Keratinocyte (primary cell): ENCODE data around the gene VAV1. TPM values are rescaled to one million over a fixed set of nuclear protein-coding genes. Genes with fewer than 3 reads are reported as not detected.
A peak's percentile ranks its signal among the peaks of the same experiment; 100 is the strongest.

Experiments
- DNase-seq: peaks from one replicate; pipeline ENCODE4 v3.0.0-alpha.2; 2011; ENCODE audit warnings: low read depth, missing footprints, low spot score
- FAIRE-seq: peaks from 2 replicates; lab custom pipeline; 2011; peaks lifted over from hg19 to GRCh38; lab: Jason Lieb, UNC
- H2AFZ ChIP-seq: 2 replicates; pipeline ENCODE4 v1.6.0; 2012; ENCODE audit warnings: low read length, control low read depth, inconsistent platforms; ENCODE audit not compliant: control insufficient read depth
- H3K27ac ChIP-seq: 2 replicates; pipeline ENCODE4 v1.5.1; 2011; ENCODE audit warnings: low read length; ENCODE audit not compliant: control insufficient read depth, insufficient read depth
- H3K27me3 ChIP-seq: 3 replicates; pipeline ENCODE4 v1.6.0; 2011; ENCODE audit warnings: low read length; ENCODE audit not compliant: control insufficient read depth, insufficient read depth; ENCODE audit errors: extremely low read depth
- H3K36me3 ChIP-seq, 2 experiments: 2 replicates in 1 of 2; 3 replicates in 1 of 2; pipeline ENCODE4 v1.5.1; 2011; ENCODE audit warnings: low read length in 2 of 2, mild to moderate bottlenecking in 1 of 2; ENCODE audit not compliant: control insufficient read depth in 2 of 2, insufficient read depth in 2 of 2; ENCODE audit errors: extremely low read depth in 1 of 2
- H3K4me1 ChIP-seq: 3 replicates; pipeline ENCODE4 v1.5.1; 2011; ENCODE audit warnings: low read length; ENCODE audit not compliant: control insufficient read depth, insufficient read depth; ENCODE audit errors: extremely low read depth
- H3K4me2 ChIP-seq: 3 replicates; pipeline ENCODE4 v1.6.0; 2011; ENCODE audit warnings: low read depth, low read length; ENCODE audit not compliant: control insufficient read depth, insufficient read depth; ENCODE audit errors: extremely low read depth
- H3K4me3 ChIP-seq, 3 experiments: fragments of 200-600 bp in 1 of 3; sonication (generic) in 1 of 3; 2 replicates in 2 of 3; 3 replicates in 1 of 3; pipeline ENCODE4 v1.5.1; 2011 to 2016; ENCODE audit warnings: low read length in 3 of 3, mild to moderate bottlenecking in 3 of 3, control low read depth in 2 of 3, inconsistent platforms in 1 of 3, low read depth in 1 of 3, mixed read lengths in 1 of 3, mixed run types in 1 of 3, moderate library complexity in 1 of 3; ENCODE audit not compliant: control insufficient read depth in 2 of 3, insufficient read depth in 2 of 3; ENCODE audit errors: extremely low read depth in 1 of 3
- H3K79me2 ChIP-seq: 2 replicates; pipeline ENCODE4 v1.6.0; 2012; ENCODE audit warnings: low read length; ENCODE audit not compliant: control insufficient read depth, insufficient read depth
- H3K9ac ChIP-seq: 3 replicates; pipeline ENCODE4 v1.6.0; 2011; ENCODE audit warnings: low read length; ENCODE audit not compliant: control insufficient read depth, insufficient read depth; ENCODE audit errors: extremely low read depth
- H3K9me1 ChIP-seq: 3 replicates; pipeline ENCODE4 v1.6.0; 2011; ENCODE audit warnings: low read length; ENCODE audit not compliant: control insufficient read depth, insufficient read depth; ENCODE audit errors: extremely low read depth
- H3K9me3 ChIP-seq: 2 replicates; pipeline ENCODE4 v1.5.1; 2012; ENCODE audit warnings: low read depth, low read length; ENCODE audit not compliant: control insufficient read depth
- H4K20me1 ChIP-seq: 3 replicates; pipeline ENCODE4 v1.6.0; 2011; ENCODE audit warnings: low read length; ENCODE audit not compliant: control insufficient read depth, insufficient read depth; ENCODE audit errors: extremely low read depth
- CTCF ChIP-seq, 3 experiments: IDR thresholded peaks in 1 of 3; conservative IDR thresholded peaks in 1 of 3; optimal IDR thresholded peaks in 1 of 3; 2 replicates in 2 of 3; 3 replicates in 1 of 3; pipeline versions ENCODE3 to v1.5.1; 2011; ENCODE audit warnings: low read length in 3 of 3, mild to moderate bottlenecking in 3 of 3, moderate library complexity in 2 of 3, control low read depth in 1 of 3, inconsistent platforms in 1 of 3; ENCODE audit not compliant: insufficient read depth in 2 of 3; ENCODE audit errors: extremely low read depth in 1 of 3
- EZH2 ChIP-seq: IDR thresholded peaks from one replicate; pipeline ENCODE4 v1.6.1; 2012; ENCODE audit warnings: inconsistent platforms, mild to moderate bottlenecking, low read length, moderate library complexity
- dilution Hi-C: fragments of 300-500 bp; cut with MboI; formaldehyde crosslinking; loops from one replicate; pipeline ENCODE4 v1.7.0; 2020; ENCODE audit warnings: low sequenced_read_pairs; ENCODE audit not compliant: extremely low pct_ligation_motif_present
- polyA plus RNA-seq, 5 experiments: library from polyadenylated mRNA; depleted of rRNA in 3 of 5; stranded (reverse) in 3 of 5; stranded (forward) in 1 of 5; unstranded in 1 of 5; fragments of >200 nt; gene quantifications; 1 replicate in 1 of 5; 2 replicates in 3 of 5; 3 replicates in 1 of 5; pipeline versions ENCODE4 v1.2.1 to v1.2.3, GENCODE V29; 2011 to 2012; ENCODE audit warnings: missing spikeins in 2 of 5, low read depth in 1 of 5, low replicate concordance in 1 of 5

The VAV1 gene
- polyA plus RNA-seq, 1 donor (not counting 4 experiments of a cell fraction or from before 2014, with no cell fraction given): 0.42 TPM

DNA sequence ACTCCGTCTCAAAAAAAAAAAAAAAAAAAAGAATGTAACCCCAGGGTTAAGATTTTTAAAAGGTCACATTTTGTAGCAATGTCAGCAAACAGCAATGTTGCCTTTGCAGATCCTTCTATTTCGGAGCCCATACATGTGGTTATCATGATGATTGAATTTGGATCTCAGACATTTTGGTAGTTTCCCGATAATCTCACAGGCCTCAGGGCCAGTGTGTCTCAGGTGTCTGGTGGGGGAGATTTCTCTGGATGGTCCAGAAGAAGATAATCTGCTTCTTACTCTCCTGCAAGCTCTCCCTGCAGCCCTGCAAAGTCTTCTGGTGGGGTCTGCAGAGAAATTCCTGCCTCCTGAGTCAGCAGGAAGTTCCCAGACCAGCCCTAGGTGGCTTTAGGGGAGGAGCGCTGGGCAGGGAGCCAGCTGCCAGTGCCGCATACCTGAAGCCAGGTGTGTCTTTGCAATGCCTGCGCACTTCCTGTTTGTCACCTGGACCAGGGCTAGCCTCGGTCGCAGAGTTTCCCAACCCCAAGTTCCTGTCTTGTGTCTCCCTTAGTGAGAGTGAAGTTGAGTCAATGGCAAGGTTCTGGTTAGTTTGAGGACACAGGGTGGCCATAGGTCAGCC is 6.7 kb upstream of the VAV1 start:
- Histone ChIP-seq H3K36me3 (peaks cover 17 to 34% of the 10 kb centered on the region in 2 experiments), H3K27me3 (no peaks in the 10 kb centered on the region), H4K20me1 (no peaks in the 10 kb centered on the region), H3K4me3 (peak overlapping the region; percentile 62 to 98 (median 74)), H2AFZ (no peak overlapping the region), H3K4me2 (peak overlapping the region; percentile 94), H3K9me3 (no peaks in the 10 kb centered on the region), H3K9ac (peak overlapping the region; percentile 97), H3K79me2 (peaks cover 43% of the 10 kb centered on the region), H3K4me1 (peaks cover 16% of the 10 kb centered on the region), H3K9me1 (no peaks in the 10 kb centered on the region), H3K27ac (peak overlapping the region; percentile 95)
- FAIRE-seq (peak; percentile 93), DNase-seq (peak; percentile 94)
- dilution Hi-C loops: no loop called here
- TF ChIP-seq EZH2 (no peak), CTCF (optimal IDR thresholded peaks at IDR 0.05 in 1 of 3, IDR thresholded peaks at IDR 0.05 in 1 of 3, conservative IDR thresholded peaks at IDR 0.05 in 1 of 3; ENCODE audit: extremely low read depth in 1 of 3, insufficient read depth in 2 of 3, low read length in 3 of 3) (no peak)

DNA sequence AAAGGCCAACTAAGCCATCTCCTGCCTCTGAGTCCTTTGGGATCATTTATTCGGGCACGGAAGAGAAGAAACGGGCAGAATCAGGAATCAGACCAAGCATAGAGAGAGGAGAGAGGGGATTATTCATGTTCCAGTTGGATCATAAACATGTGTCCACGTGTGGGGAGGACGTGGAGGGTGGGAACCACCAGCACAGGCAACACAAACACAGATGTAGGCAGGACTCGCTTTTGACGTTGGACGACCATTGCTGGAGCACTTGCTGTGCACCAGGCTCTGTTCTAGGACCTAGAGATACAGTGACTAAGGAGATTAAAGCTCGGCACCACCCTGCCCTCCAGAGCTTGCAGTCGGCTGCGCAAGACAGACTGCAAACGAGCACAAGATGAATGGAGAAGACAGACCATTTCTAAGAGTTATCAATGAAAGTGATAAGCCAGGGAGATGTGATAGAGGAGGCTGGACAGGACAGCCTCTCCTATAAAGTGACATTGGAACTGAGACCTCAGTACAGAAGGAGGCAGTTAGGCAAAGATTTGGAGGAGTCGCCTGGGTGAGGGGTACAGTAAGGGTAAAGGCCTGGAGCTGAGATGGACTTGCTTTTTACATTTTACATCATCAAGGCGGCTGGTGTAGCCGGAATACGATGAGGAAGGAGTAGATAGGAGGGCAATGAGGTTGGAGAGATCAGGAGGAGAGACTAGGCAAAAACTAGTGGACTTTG is 6.0 kb upstream of the VAV1 start:
- peaks cover 37% of the 10 kb centered on the region for H3K79me2 ChIP-seq
- H4K20me1 ChIP-seq: no peaks in the 10 kb centered on the region
- H3K9me3 ChIP-seq: no peaks in the 10 kb centered on the region
- DNase-seq (no peak), FAIRE-seq (peak; percentile 55)
- H3K9me1 ChIP-seq: no peaks in the 10 kb centered on the region
- H2AFZ ChIP-seq: no peak overlapping the region
- H3K27me3 ChIP-seq: no peaks in the 10 kb centered on the region
- dilution Hi-C loops: no loop called here
- peak overlapping the region; percentile 97 for H3K9ac ChIP-seq
- H3K4me2 ChIP-seq: peak overlapping the region; percentile 94
- H3K4me1 ChIP-seq: peaks cover 16% of the 10 kb centered on the region
- H3K4me3 ChIP-seq: peak overlapping the region; percentile 62 to 98 (median 74)
- TF ChIP-seq EZH2 (no peak), CTCF (optimal IDR thresholded peaks at IDR 0.05 in 1 of 3, IDR thresholded peaks at IDR 0.05 in 1 of 3, conservative IDR thresholded peaks at IDR 0.05 in 1 of 3; ENCODE audit: extremely low read depth in 1 of 3, insufficient read depth in 2 of 3, low read length in 3 of 3) (no peak)
- peaks cover 11 to 27% of the 10 kb centered on the region in 2 experiments for H3K36me3 ChIP-seq
- peak overlapping the region; percentile 95 for H3K27ac ChIP-seq
